Keratinocyte (primary cell): ENCODE data around the gene SH3RF2. TPM values are rescaled to one million over a fixed set of nuclear protein-coding genes. Genes with fewer than 3 reads are reported as not detected.

ENCODE experiments used
- DNase-seq: peaks from one replicate; pipeline ENCODE4 v3.0.0-alpha.2; 2011; ENCODE audit warnings: low read depth, missing footprints, low spot score
- FAIRE-seq: peaks from 2 replicates; lab custom pipeline; 2011; peaks lifted over from hg19 to GRCh38; lab: Jason Lieb, UNC
- H2AFZ ChIP-seq: 2 replicates; pipeline ENCODE4 v1.6.0; 2012; ENCODE audit warnings: low read length, control low read depth, inconsistent platforms; ENCODE audit not compliant: control insufficient read depth
- H3K27ac ChIP-seq: 2 replicates; pipeline ENCODE4 v1.5.1; 2011; ENCODE audit warnings: low read length; ENCODE audit not compliant: control insufficient read depth, insufficient read depth
- H3K27me3 ChIP-seq: 3 replicates; pipeline ENCODE4 v1.6.0; 2011; ENCODE audit warnings: low read length; ENCODE audit not compliant: control insufficient read depth, insufficient read depth; ENCODE audit errors: extremely low read depth
- H3K36me3 ChIP-seq, 2 experiments: 2 replicates in 1 of 2; 3 replicates in 1 of 2; pipeline ENCODE4 v1.5.1; 2011; ENCODE audit warnings: low read length in 2 of 2, mild to moderate bottlenecking in 1 of 2; ENCODE audit not compliant: control insufficient read depth in 2 of 2, insufficient read depth in 2 of 2; ENCODE audit errors: extremely low read depth in 1 of 2
- H3K4me1 ChIP-seq: 3 replicates; pipeline ENCODE4 v1.5.1; 2011; ENCODE audit warnings: low read length; ENCODE audit not compliant: control insufficient read depth, insufficient read depth; ENCODE audit errors: extremely low read depth
- H3K4me2 ChIP-seq: 3 replicates; pipeline ENCODE4 v1.6.0; 2011; ENCODE audit warnings: low read depth, low read length; ENCODE audit not compliant: control insufficient read depth, insufficient read depth; ENCODE audit errors: extremely low read depth
- H3K4me3 ChIP-seq, 3 experiments: fragments of 200-600 bp in 1 of 3; sonication (generic) in 1 of 3; 2 replicates in 2 of 3; 3 replicates in 1 of 3; pipeline ENCODE4 v1.5.1; 2011 to 2016; ENCODE audit warnings: low read length in 3 of 3, mild to moderate bottlenecking in 3 of 3, control low read depth in 2 of 3, inconsistent platforms in 1 of 3, low read depth in 1 of 3, mixed read lengths in 1 of 3, mixed run types in 1 of 3, moderate library complexity in 1 of 3; ENCODE audit not compliant: control insufficient read depth in 2 of 3, insufficient read depth in 2 of 3; ENCODE audit errors: extremely low read depth in 1 of 3
- H3K79me2 ChIP-seq: 2 replicates; pipeline ENCODE4 v1.6.0; 2012; ENCODE audit warnings: low read length; ENCODE audit not compliant: control insufficient read depth, insufficient read depth
- H3K9ac ChIP-seq: 3 replicates; pipeline ENCODE4 v1.6.0; 2011; ENCODE audit warnings: low read length; ENCODE audit not compliant: control insufficient read depth, insufficient read depth; ENCODE audit errors: extremely low read depth
- H3K9me1 ChIP-seq: 3 replicates; pipeline ENCODE4 v1.6.0; 2011; ENCODE audit warnings: low read length; ENCODE audit not compliant: control insufficient read depth, insufficient read depth; ENCODE audit errors: extremely low read depth
- H3K9me3 ChIP-seq: 2 replicates; pipeline ENCODE4 v1.5.1; 2012; ENCODE audit warnings: low read depth, low read length; ENCODE audit not compliant: control insufficient read depth
- H4K20me1 ChIP-seq: 3 replicates; pipeline ENCODE4 v1.6.0; 2011; ENCODE audit warnings: low read length; ENCODE audit not compliant: control insufficient read depth, insufficient read depth; ENCODE audit errors: extremely low read depth
- EZH2 ChIP-seq: IDR thresholded peaks from one replicate; pipeline ENCODE4 v1.6.1; 2012; ENCODE audit warnings: inconsistent platforms, mild to moderate bottlenecking, low read length, moderate library complexity
- dilution Hi-C: fragments of 300-500 bp; cut with MboI; formaldehyde crosslinking; loops from one replicate; pipeline ENCODE4 v1.7.0; 2020; ENCODE audit warnings: low sequenced_read_pairs; ENCODE audit not compliant: extremely low pct_ligation_motif_present
- polyA plus RNA-seq, 5 experiments: library from polyadenylated mRNA; depleted of rRNA in 3 of 5; stranded (reverse) in 3 of 5; stranded (forward) in 1 of 5; unstranded in 1 of 5; fragments of >200 nt; gene quantifications; 1 replicate in 1 of 5; 2 replicates in 3 of 5; 3 replicates in 1 of 5; pipeline versions ENCODE4 v1.2.1 to v1.2.3, GENCODE V29; 2011 to 2012; ENCODE audit warnings: missing spikeins in 2 of 5, low read depth in 1 of 5, low replicate concordance in 1 of 5
- TF ChIP-seq, protein P1 (sequence below), 3 experiments: IDR thresholded peaks in 1 of 3; conservative IDR thresholded peaks in 1 of 3; optimal IDR thresholded peaks in 1 of 3; 2 replicates in 2 of 3; 3 replicates in 1 of 3; pipeline versions ENCODE3 to v1.5.1; 2011; ENCODE audit warnings: low read length in 3 of 3, mild to moderate bottlenecking in 3 of 3, moderate library complexity in 2 of 3, control low read depth in 1 of 3, inconsistent platforms in 1 of 3; ENCODE audit not compliant: insufficient read depth in 2 of 3; ENCODE audit errors: extremely low read depth in 1 of 3

Gene SH3RF2
- polyA plus RNA-seq, 1 donor (not counting 4 experiments of a cell fraction or from before 2014, with no cell fraction given): 43.7 TPM

DNA sequence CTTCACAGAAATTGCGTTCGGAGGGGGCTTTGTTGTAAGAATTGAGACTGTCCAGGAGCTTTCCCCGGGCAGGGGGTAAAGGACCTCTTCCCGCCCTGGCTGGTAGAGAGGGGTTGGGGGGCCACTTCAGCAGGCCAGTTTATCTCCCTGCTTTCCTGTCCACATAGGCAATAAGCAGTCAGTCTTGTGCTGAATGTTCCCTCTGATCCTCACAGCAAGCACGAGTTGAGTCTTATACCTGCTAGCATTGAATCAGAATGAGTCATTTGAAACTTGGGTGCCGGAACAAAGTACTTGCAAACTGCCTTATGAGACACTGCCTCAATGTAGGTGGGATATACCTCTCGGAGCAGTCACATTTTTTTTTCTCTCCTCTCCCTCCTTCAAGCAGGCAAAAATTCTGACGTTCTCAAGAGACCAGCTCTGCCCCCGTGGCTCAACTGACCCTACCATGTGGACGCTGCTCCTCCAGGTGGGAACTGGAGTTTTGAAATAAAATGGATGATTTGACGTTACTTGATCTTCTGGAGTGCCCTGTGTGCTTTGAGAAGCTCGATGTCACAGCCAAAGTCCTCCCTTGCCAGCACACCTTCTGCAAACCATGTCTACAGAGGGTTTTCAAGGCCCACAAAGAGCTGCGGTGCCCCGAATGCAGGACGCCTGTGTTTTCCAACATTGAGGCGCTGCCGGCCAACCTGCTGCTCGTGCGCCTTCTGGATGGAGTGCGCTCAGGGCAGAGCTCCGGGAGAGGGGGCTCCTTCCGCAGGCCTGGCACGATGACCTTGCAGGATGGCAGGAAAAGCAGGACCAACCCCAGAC, 1.3 kb downstream of the SH3RF2 start:
- H2AFZ ChIP-seq: no peak overlapping the region
- H3K9ac ChIP-seq: peak overlapping the region; percentile 95
- H3K27me3 ChIP-seq: no peaks in the 10 kb centered on the region
- no peaks in the 10 kb centered on the region for H3K9me1 ChIP-seq
- no peaks in the 10 kb centered on the region for H3K9me3 ChIP-seq
- peak overlapping the region; percentile 97 for H3K4me2 ChIP-seq
- no peaks in the 10 kb centered on the region for H4K20me1 ChIP-seq
- peaks cover 6 to 23% of the 10 kb centered on the region in 2 experiments for H3K36me3 ChIP-seq
- H3K27ac ChIP-seq: peak overlapping the region; percentile 95
- peaks cover 50% of the 10 kb centered on the region for H3K4me1 ChIP-seq
- H3K4me3 ChIP-seq: peak overlapping the region; percentile 76 to 91 (median 79)
- TF ChIP-seq EZH2: no peak
- TF ChIP-seq, protein P1, sequence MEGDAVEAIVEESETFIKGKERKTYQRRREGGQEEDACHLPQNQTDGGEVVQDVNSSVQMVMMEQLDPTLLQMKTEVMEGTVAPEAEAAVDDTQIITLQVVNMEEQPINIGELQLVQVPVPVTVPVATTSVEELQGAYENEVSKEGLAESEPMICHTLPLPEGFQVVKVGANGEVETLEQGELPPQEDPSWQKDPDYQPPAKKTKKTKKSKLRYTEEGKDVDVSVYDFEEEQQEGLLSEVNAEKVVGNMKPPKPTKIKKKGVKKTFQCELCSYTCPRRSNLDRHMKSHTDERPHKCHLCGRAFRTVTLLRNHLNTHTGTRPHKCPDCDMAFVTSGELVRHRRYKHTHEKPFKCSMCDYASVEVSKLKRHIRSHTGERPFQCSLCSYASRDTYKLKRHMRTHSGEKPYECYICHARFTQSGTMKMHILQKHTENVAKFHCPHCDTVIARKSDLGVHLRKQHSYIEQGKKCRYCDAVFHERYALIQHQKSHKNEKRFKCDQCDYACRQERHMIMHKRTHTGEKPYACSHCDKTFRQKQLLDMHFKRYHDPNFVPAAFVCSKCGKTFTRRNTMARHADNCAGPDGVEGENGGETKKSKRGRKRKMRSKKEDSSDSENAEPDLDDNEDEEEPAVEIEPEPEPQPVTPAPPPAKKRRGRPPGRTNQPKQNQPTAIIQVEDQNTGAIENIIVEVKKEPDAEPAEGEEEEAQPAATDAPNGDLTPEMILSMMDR (optimal IDR thresholded peaks at IDR 0.05 in 1 of 3, IDR thresholded peaks at IDR 0.05 in 1 of 3, conservative IDR thresholded peaks at IDR 0.05 in 1 of 3; ENCODE audit: extremely low read depth in 1 of 3, insufficient read depth in 2 of 3, low read length in 3 of 3): no peak
- FAIRE-seq: peak; percentile 96
- DNase-seq: no peak
- H3K79me2 ChIP-seq: peaks cover 51% of the 10 kb centered on the region
- dilution Hi-C loops: no loop called here

DNA sequence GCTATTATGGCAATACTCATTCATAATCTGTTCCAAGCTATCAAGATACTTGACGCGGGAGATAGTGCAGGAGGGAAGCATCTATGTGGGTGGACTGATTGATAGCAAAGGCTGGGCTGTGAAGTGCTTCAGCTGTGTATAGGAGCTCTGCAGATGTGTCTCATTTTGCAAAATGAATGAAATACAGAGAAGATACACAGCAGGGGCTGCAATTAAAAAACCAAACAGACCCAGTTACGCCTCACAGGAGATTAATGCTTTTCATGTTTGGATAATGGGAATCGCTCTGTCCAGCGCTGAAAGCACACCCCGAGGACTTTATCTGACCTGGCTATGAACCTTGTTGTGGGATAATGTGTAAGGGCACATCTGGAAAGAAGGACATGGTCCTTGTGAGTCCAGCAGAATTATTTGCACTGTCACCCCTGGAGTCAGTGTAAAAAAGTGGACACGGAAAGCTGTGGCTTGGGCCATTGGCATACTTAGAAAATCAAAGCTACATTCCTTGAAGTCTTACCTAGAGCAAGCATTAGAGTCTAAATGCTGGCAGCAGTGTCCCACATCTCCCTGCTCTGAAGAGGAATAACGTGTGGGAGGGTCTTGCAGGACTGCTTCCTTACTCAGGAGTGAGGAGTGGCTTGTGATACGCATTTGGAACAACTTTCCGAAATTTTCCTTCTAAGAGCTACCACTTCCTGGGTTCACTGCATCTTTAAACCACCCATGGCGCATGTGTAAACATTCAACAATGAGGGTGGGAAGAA, 2.6 kb downstream of the SH3RF2 start:
- Histone ChIP-seq H3K9me3 (no peaks in the 10 kb centered on the region), H3K27me3 (no peaks in the 10 kb centered on the region), H3K27ac (peak overlapping the region; percentile 95), H3K9me1 (no peaks in the 10 kb centered on the region), H3K79me2 (peaks cover 63% of the 10 kb centered on the region), H3K36me3 (peaks cover 6 to 24% of the 10 kb centered on the region in 2 experiments), H3K4me2 (peak overlapping the region; percentile 97), H4K20me1 (no peaks in the 10 kb centered on the region), H3K4me1 (peaks cover 63% of the 10 kb centered on the region), H3K4me3 (peak overlapping the region; percentile 76 to 91 (median 79)), H3K9ac (peak overlapping the region; percentile 95), H2AFZ (no peak overlapping the region)
- DNase-seq (no peak), FAIRE-seq (peak; percentile 79)
- dilution Hi-C loops: no loop called here
- TF ChIP-seq EZH2: no peak
- TF ChIP-seq, protein P1 (optimal IDR thresholded peaks at IDR 0.05 in 1 of 3, IDR thresholded peaks at IDR 0.05 in 1 of 3, conservative IDR thresholded peaks at IDR 0.05 in 1 of 3; ENCODE audit: extremely low read depth in 1 of 3, insufficient read depth in 2 of 3, low read length in 3 of 3): no peak
